ENCODE results near the gene RUNX3.

The RUNX3 gene

GRCh38 chr1:24873148-24873547, 56.9 kb downstream of the RUNX3 start:
- peaks cover 0 to 14% (median 0%) of the 10 kb centered on the region in 3 experiments for H3K27me3 ChIP-seq (ENCODE audit: control insufficient read depth in 3 of 3, insufficient read depth in 3 of 3, low read depth in 1 of 3, low read length in 3 of 3)
- H2BK5ac ChIP-seq (ENCODE audit: low read length) = no peak overlapping the region
- no peak overlapping the region for H3K9ac ChIP-seq (ENCODE audit: low read depth, low read length, poor library complexity)
- H3K79me1 ChIP-seq (ENCODE audit: low read depth, low read length) = no peaks in the 10 kb centered on the region
- no peak overlapping the region for H2BK12ac ChIP-seq (ENCODE audit: low read length)
- no peak overlapping the region for H3K4me3 ChIP-seq (ENCODE audit: low read length in 2 of 2)
- no peak overlapping the region for H2AK5ac ChIP-seq (ENCODE audit: low read depth, low read length)
- H3K4me1 ChIP-seq (ENCODE audit: control insufficient read depth in 2 of 2, insufficient read depth in 1 of 2, low read depth in 1 of 2, low read length in 2 of 2) = peaks cover 0 to 6% of the 10 kb centered on the region in 2 donors
- H2BK120ac ChIP-seq (ENCODE audit: low read depth, low read length) = no peak overlapping the region
- H4K91ac ChIP-seq (ENCODE audit: low read depth, low read length, poor library complexity) = no peak overlapping the region
- H3K4me2 ChIP-seq (ENCODE audit: insufficient read depth, low read length, poor library complexity, severe bottlenecking) = no peak overlapping the region
- no peak overlapping the region for H3K18ac ChIP-seq (ENCODE audit: low read length)
- H3K23ac ChIP-seq (ENCODE audit: low read depth, low read length, poor library complexity) = no peak overlapping the region
- no peak for DNase-seq (ENCODE audit: low spot score)
- no peak overlapping the region for H2BK15ac ChIP-seq (ENCODE audit: low read length)
- no CpG with 5 or more reads among the region's 1 CpG for WGBS, 2 donors (ENCODE audit: extremely low coverage in 2 of 2, insufficient read length in 2 of 2, insufficient replicate concordance in 1 of 2)
- H3K9me3 ChIP-seq (replicated peaks in 1 of 2; ENCODE audit: control insufficient read depth in 2 of 2, insufficient read depth in 1 of 2, low read depth in 1 of 2, low read length in 2 of 2) = no peaks in the 10 kb centered on the region
- H3K4ac ChIP-seq (ENCODE audit: low read length) = no peak overlapping the region
- no peak overlapping the region for H3K27ac ChIP-seq (replicated peaks; ENCODE audit: low read length)
- no peak overlapping the region for H2AFZ ChIP-seq (ENCODE audit: low read length)
- H4K8ac ChIP-seq (ENCODE audit: low read depth, low read length) = no peak overlapping the region
- H3K36me3 ChIP-seq (replicated peaks in 1 of 2; ENCODE audit: control insufficient read depth in 2 of 2, insufficient read depth in 2 of 2, low read length in 2 of 2) = no peaks in the 10 kb centered on the region
- no peak overlapping the region for H3K14ac ChIP-seq (ENCODE audit: low read length)

- Histone ChIP-seq H2BK12ac (ENCODE audit: low read length) (no peak overlapping the region), H3K4me2 (ENCODE audit: insufficient read depth, low read length, poor library complexity, severe bottlenecking) (no peak overlapping the region), H2BK5ac (ENCODE audit: low read length) (peak overlapping the region; percentile 2), H3K9me3 (replicated peaks in 1 of 2; ENCODE audit: control insufficient read depth in 2 of 2, insufficient read depth in 1 of 2, low read depth in 1 of 2, low read length in 2 of 2) (no peaks in the 10 kb centered on the region), H3K4ac (ENCODE audit: low read length) (peak overlapping the region; percentile 20), H2BK15ac (ENCODE audit: low read length) (no peak overlapping the region), H3K23ac (ENCODE audit: low read depth, low read length, poor library complexity) (no peak overlapping the region), H3K18ac (ENCODE audit: low read length) (no peak overlapping the region), H2BK120ac (ENCODE audit: low read depth, low read length) (peak overlapping the region; percentile 22), H4K91ac (ENCODE audit: low read depth, low read length, poor library complexity) (no peak overlapping the region), H2AFZ (ENCODE audit: low read length) (no peak overlapping the region), H3K27me3 (ENCODE audit: control insufficient read depth in 3 of 3, insufficient read depth in 3 of 3, low read depth in 1 of 3, low read length in 3 of 3) (peaks cover 0 to 22% (median 0%) of the 10 kb centered on the region in 3 experiments), H3K79me1 (ENCODE audit: low read depth, low read length) (no peaks in the 10 kb centered on the region), H3K36me3 (replicated peaks in 1 of 2; ENCODE audit: control insufficient read depth in 2 of 2, insufficient read depth in 2 of 2, low read length in 2 of 2) (no peaks in the 10 kb centered on the region), H4K8ac (ENCODE audit: low read depth, low read length) (no peak overlapping the region), H3K4me1 (ENCODE audit: control insufficient read depth in 2 of 2, insufficient read depth in 1 of 2, low read depth in 1 of 2, low read length in 2 of 2) (peaks cover 0 to 6% of the 10 kb centered on the region in 2 donors), H2AK5ac (ENCODE audit: low read depth, low read length) (peak overlapping the region; percentile 67), H3K9ac (ENCODE audit: low read depth, low read length, poor library complexity) (no peak overlapping the region), H3K4me3 (ENCODE audit: low read length in 2 of 2) (no peak overlapping the region), H3K27ac (replicated peaks; ENCODE audit: low read length) (no peak overlapping the region), H3K14ac (ENCODE audit: low read length) (no peak overlapping the region)
- DNase-seq (ENCODE audit: low spot score) = no peak
- no CpG with 5 or more reads among the region's 19 CpGs for WGBS, 2 donors (ENCODE audit: extremely low coverage in 2 of 2, insufficient read length in 2 of 2, insufficient replicate concordance in 1 of 2)
These were observed 57.8 kb downstream of the RUNX3 start for GRCh38 chr1:24872061-24872850.

- no CpG with 5 or more reads among the region's 11 CpGs for WGBS, 2 donors (ENCODE audit: extremely low coverage in 2 of 2, insufficient read length in 2 of 2, insufficient replicate concordance in 1 of 2)
- no peak for DNase-seq (ENCODE audit: low spot score)
- no peak overlapping the region for H2BK120ac ChIP-seq (ENCODE audit: low read depth, low read length)
These were observed 58.7 kb downstream of the RUNX3 start for GRCh38 chr1:24871306-24871901.

GRCh38 chr1:24870551-24871195, 59.4 kb downstream of the RUNX3 start:
- Histone ChIP-seq H2BK15ac (ENCODE audit: low read length) (no peak overlapping the region), H2BK12ac (ENCODE audit: low read length) (no peak overlapping the region), H2BK5ac (ENCODE audit: low read length) (no peak overlapping the region), H3K4me2 (ENCODE audit: insufficient read depth, low read length, poor library complexity, severe bottlenecking) (no peak overlapping the region), H2BK120ac (ENCODE audit: low read depth, low read length) (no peak overlapping the region), H3K23ac (ENCODE audit: low read depth, low read length, poor library complexity) (no peak overlapping the region), H3K27ac (replicated peaks; ENCODE audit: low read length) (no peak overlapping the region), H2AK5ac (ENCODE audit: low read depth, low read length) (peak overlapping the region; percentile 10), H3K4me1 (ENCODE audit: control insufficient read depth in 2 of 2, insufficient read depth in 1 of 2, low read depth in 1 of 2, low read length in 2 of 2) (peaks cover 0 to 6% of the 10 kb centered on the region in 2 donors), H3K36me3 (replicated peaks in 1 of 2; ENCODE audit: control insufficient read depth in 2 of 2, insufficient read depth in 2 of 2, low read length in 2 of 2) (no peaks in the 10 kb centered on the region), H2AFZ (ENCODE audit: low read length) (no peak overlapping the region), H3K9ac (ENCODE audit: low read depth, low read length, poor library complexity) (no peak overlapping the region), H3K4me3 (ENCODE audit: low read length in 2 of 2) (no peak overlapping the region), H3K79me1 (ENCODE audit: low read depth, low read length) (no peaks in the 10 kb centered on the region), H3K4ac (ENCODE audit: low read length) (no peak overlapping the region), H3K9me3 (replicated peaks in 1 of 2; ENCODE audit: control insufficient read depth in 2 of 2, insufficient read depth in 1 of 2, low read depth in 1 of 2, low read length in 2 of 2) (no peaks in the 10 kb centered on the region), H4K8ac (ENCODE audit: low read depth, low read length) (no peak overlapping the region), H4K91ac (ENCODE audit: low read depth, low read length, poor library complexity) (no peak overlapping the region), H3K27me3 (ENCODE audit: control insufficient read depth in 3 of 3, insufficient read depth in 3 of 3, low read depth in 1 of 3, low read length in 3 of 3) (peaks cover 0 to 36% (median 0%) of the 10 kb centered on the region in 3 experiments), H3K18ac (ENCODE audit: low read length) (no peak overlapping the region), H3K14ac (ENCODE audit: low read length) (peak overlapping the region; percentile 75)
- DNase-seq (ENCODE audit: low spot score) = no peak
- WGBS, 2 donors (ENCODE audit: extremely low coverage in 2 of 2, insufficient read length in 2 of 2, insufficient replicate concordance in 1 of 2) = no CpG with 5 or more reads among the region's 20 CpGs

More at GRCh38 chr1:24871306-24871901, 58.7 kb downstream of the RUNX3 start:
- Histone ChIP-seq H2AK5ac (ENCODE audit: low read depth, low read length) (no peak overlapping the region), H3K14ac (ENCODE audit: low read length) (no peak overlapping the region), H2BK15ac (ENCODE audit: low read length) (no peak overlapping the region), H3K18ac (ENCODE audit: low read length) (no peak overlapping the region), H3K4me2 (ENCODE audit: insufficient read depth, low read length, poor library complexity, severe bottlenecking) (no peak overlapping the region), H3K4me1 (ENCODE audit: control insufficient read depth in 2 of 2, insufficient read depth in 1 of 2, low read depth in 1 of 2, low read length in 2 of 2) (peaks cover 0 to 6% of the 10 kb centered on the region in 2 donors), H3K23ac (ENCODE audit: low read depth, low read length, poor library complexity) (no peak overlapping the region), H4K91ac (ENCODE audit: low read depth, low read length, poor library complexity) (no peak overlapping the region), H3K79me1 (ENCODE audit: low read depth, low read length) (no peaks in the 10 kb centered on the region), H3K4me3 (ENCODE audit: low read length in 2 of 2) (no peak overlapping the region), H3K4ac (ENCODE audit: low read length) (no peak overlapping the region), H4K8ac (ENCODE audit: low read depth, low read length) (no peak overlapping the region), H3K27me3 (ENCODE audit: control insufficient read depth in 3 of 3, insufficient read depth in 3 of 3, low read depth in 1 of 3, low read length in 3 of 3) (peaks cover 0 to 30% (median 0%) of the 10 kb centered on the region in 3 experiments), H2BK12ac (ENCODE audit: low read length) (no peak overlapping the region), H3K9ac (ENCODE audit: low read depth, low read length, poor library complexity) (no peak overlapping the region), H3K36me3 (replicated peaks in 1 of 2; ENCODE audit: control insufficient read depth in 2 of 2, insufficient read depth in 2 of 2, low read length in 2 of 2) (no peaks in the 10 kb centered on the region), H2BK5ac (ENCODE audit: low read length) (no peak overlapping the region), H3K9me3 (replicated peaks in 1 of 2; ENCODE audit: control insufficient read depth in 2 of 2, insufficient read depth in 1 of 2, low read depth in 1 of 2, low read length in 2 of 2) (no peaks in the 10 kb centered on the region), H3K27ac (replicated peaks; ENCODE audit: low read length) (no peak overlapping the region), H2AFZ (ENCODE audit: low read length) (no peak overlapping the region)
